HEK293 (cell line): ENCODE measurements around the gene KLHL21.
A peak's percentile ranks its signal among the peaks of the same experiment; 100 is the strongest.

Experiments used
- CTCF ChIA-PET: fragments of 350-600 bp; formaldehyde crosslinking; extraction: SDS; loops from one replicate; lab custom pipeline; 2021; ENCODE audit warnings: antibody characterized with exemption; lab: Yijun Ruan, JAX
- POLR2A ChIA-PET: fragments of 300-600 bp; formaldehyde crosslinking; extraction: SDS; loops from one replicate; lab custom pipeline; 2020; ENCODE audit warnings: antibody characterized with exemption, inconsistent platforms; lab: Yijun Ruan, JAX
- H3K27ac ChIP-seq: fragments of 200-500 bp; sonication (Bioruptor generic); 2 replicates; pipeline ENCODE4 v1.5.1; 2014; ENCODE audit warnings: low read depth, low read length, control low read depth, inconsistent platforms; ENCODE audit errors: extremely low read depth
- H3K36me3 ChIP-seq, 2 experiments: fragments of 200-500 bp in 1 of 2; sonication (Bioruptor generic) in 1 of 2; 1 replicate in 1 of 2; 2 replicates in 1 of 2; pipeline ENCODE4 v1.5.1; 2014 to 2017; ENCODE audit warnings: inconsistent platforms in 2 of 2, low read length in 2 of 2; ENCODE audit not compliant: control insufficient read depth in 2 of 2, insufficient read depth in 1 of 2
- H3K4me1 ChIP-seq: fragments of 200-500 bp; sonication (Bioruptor generic); 2 replicates; pipeline ENCODE4 v1.5.1; 2014; ENCODE audit warnings: mild to moderate bottlenecking, low read length, inconsistent platforms; ENCODE audit not compliant: control insufficient read depth, insufficient read depth
- H3K4me3 ChIP-seq: 2 replicates; pipeline ENCODE4 v1.5.1; 2011; ENCODE audit warnings: low read depth, mild to moderate bottlenecking, control low read depth, low read length, moderate library complexity
- H3K9me3 ChIP-seq: fragments of 200-500 bp; sonication (Bioruptor generic); 2 replicates; pipeline ENCODE4 v1.5.1; 2014; ENCODE audit warnings: low read depth, low read length, inconsistent platforms; ENCODE audit not compliant: control insufficient read depth, insufficient read depth
- PATZ1 ChIP-seq: fragments of 450-650 bp; formaldehyde crosslinking; IDR thresholded peaks from 2 replicates; pipeline ENCODE4 v1.5.1; 2016; ENCODE audit warnings: missing biosample characterization, missing genetic modification characterization
- PRDM1 ChIP-seq: fragments of 450-650 bp; formaldehyde crosslinking; IDR thresholded peaks from 2 replicates; pipeline ENCODE4; 2016; ENCODE audit warnings: missing biosample characterization, missing genetic modification characterization
- PRDM10 ChIP-seq: fragments of 450-650 bp; formaldehyde crosslinking; IDR thresholded peaks from 2 replicates; pipeline ENCODE4 v1.5.1; 2016; ENCODE audit warnings: missing biosample characterization, missing genetic modification characterization
- SP2 ChIP-seq: fragments of 450-650 bp; formaldehyde crosslinking; IDR thresholded peaks from 2 replicates; pipeline ENCODE4 v1.5.1; 2016; ENCODE audit warnings: missing biosample characterization, missing genetic modification characterization
- SP7 ChIP-seq: fragments of 450-650 bp; formaldehyde crosslinking; IDR thresholded peaks from 2 replicates; pipeline ENCODE4 v1.5.1; 2016; ENCODE audit warnings: missing biosample characterization, missing genetic modification characterization
- YY1 ChIP-seq: fragments of 450-650 bp; formaldehyde crosslinking; IDR thresholded peaks from 2 replicates; pipeline ENCODE4 v1.5.1; 2018; ENCODE audit warnings: missing biosample characterization, missing genetic modification characterization
- YY2 ChIP-seq: fragments of 450-650 bp; formaldehyde crosslinking; IDR thresholded peaks from 2 replicates; pipeline ENCODE4 v1.5.1; 2016; ENCODE audit warnings: missing biosample characterization, missing genetic modification characterization
- ZNF112 ChIP-seq: fragments of 450-650 bp; formaldehyde crosslinking; IDR thresholded peaks from 2 replicates; pipeline ENCODE4 v1.5.0; 2017; ENCODE audit warnings: missing biosample characterization, missing genetic modification characterization
- ZNF18 ChIP-seq: fragments of 450-650 bp; formaldehyde crosslinking; IDR thresholded peaks from 2 replicates; pipeline ENCODE4 v1.5.1; 2016; ENCODE audit warnings: missing biosample characterization, missing genetic modification characterization
- ZNF184 ChIP-seq: fragments of 450-650 bp; IDR thresholded peaks from 2 replicates; pipeline ENCODE4 v1.5.1; 2018; ENCODE audit warnings: missing biosample characterization, mild to moderate bottlenecking, missing genetic modification characterization
- ZNF223 ChIP-seq: fragments of 450-650 bp; formaldehyde crosslinking; IDR thresholded peaks from 2 replicates; pipeline ENCODE4 v1.5.1; 2016; ENCODE audit warnings: missing biosample characterization, missing genetic modification characterization
- ZNF341 ChIP-seq: fragments of 450-650 bp; formaldehyde crosslinking; IDR thresholded peaks from 2 replicates; pipeline ENCODE4; 2016; ENCODE audit warnings: low read depth, missing biosample characterization, missing genetic modification characterization
- ZNF404 ChIP-seq: fragments of 450-650 bp; formaldehyde crosslinking; IDR thresholded peaks from 2 replicates; pipeline ENCODE4 v1.5.1; 2017; ENCODE audit warnings: missing biosample characterization, missing genetic modification characterization
- ZNF449 ChIP-seq: fragments of 450-650 bp; formaldehyde crosslinking; IDR thresholded peaks from 2 replicates; pipeline ENCODE4 v1.5.1; 2017; ENCODE audit warnings: missing biosample characterization, mild to moderate bottlenecking, missing genetic modification characterization, moderate library complexity
- ZNF510 ChIP-seq: fragments of 450-650 bp; formaldehyde crosslinking; IDR thresholded peaks from 2 replicates; pipeline ENCODE4 v1.5.1; 2018; ENCODE audit warnings: mild to moderate bottlenecking, missing genetic modification characterization, missing biosample characterization; ENCODE audit not compliant: insufficient replicate concordance
- ZNF518A ChIP-seq: fragments of 450-650 bp; formaldehyde crosslinking; conservative IDR thresholded peaks from 2 replicates; pipeline ENCODE4 v1.5.1; 2016; ENCODE audit warnings: low read depth, missing biosample characterization, missing genetic modification characterization
- ZNF544 ChIP-seq: fragments of 450-650 bp; formaldehyde crosslinking; IDR thresholded peaks from 2 replicates; pipeline ENCODE4 v1.5.0; 2017; ENCODE audit warnings: missing biosample characterization, missing genetic modification characterization
- ZXDB ChIP-seq: fragments of 450-650 bp; formaldehyde crosslinking; IDR thresholded peaks from 2 replicates; pipeline ENCODE4 v1.5.1; 2016; ENCODE audit warnings: missing biosample characterization, missing genetic modification characterization

Gene KLHL21

GRCh38 chr1:6596351-6596750 is 6.3 kb downstream of the KLHL21 start (continued):
- TF ChIP-seq YY2 (tag by site-specific recombination): no peak
- no peak for TF ChIP-seq SP2 (tag by site-specific recombination)
- no peak for TF ChIP-seq ZNF404 (tag by site-specific recombination)
- no peak for TF ChIP-seq ZNF518A (tag by site-specific recombination)

- Histone ChIP-seq H3K9me3 (no peaks in the 10 kb centered on the region), H3K36me3 (peaks cover 3 to 95% of the 10 kb centered on the region in 2 experiments; a peak in 2 of 3 replicates), H3K4me3 (no peak overlapping the region), H3K4me1 (no peaks in the 10 kb centered on the region), H3K27ac (no peak overlapping the region)
- ChIA-PET CTCF (interaction anchor here (1.1 kb wide), 1 partner anchor 14 kb away, joined by 3 read pairs; no protein-coding TSS in a partner anchor), POLR2A (interaction anchor here (0.9 to 1.3 kb wide), 1 partner anchor 15 kb away, joined by 3 to 4 read pairs; the partner anchor contains the start of gene ZBTB48)
- TF ChIP-seq ZXDB (tag by site-specific recombination) (no peak), ZNF223 (tag by site-specific recombination) (no peak), SP7 (tag by site-specific recombination) (peak; percentile 53; the same call in 1 of the 2 replicates), ZNF18 (tag by site-specific recombination) (no peak), ZNF544 (tag by site-specific recombination) (no peak)
Measured at GRCh38 chr1:6594977-6595740, 7.5 kb downstream of the KLHL21 start.

- H3K4me1 ChIP-seq: no peaks in the 10 kb centered on the region
- H3K27ac ChIP-seq: no peak overlapping the region
- H3K4me3 ChIP-seq: no peak overlapping the region
- H3K36me3 ChIP-seq: peaks cover 3 to 99% of the 10 kb centered on the region in 2 experiments; a peak in 2 of 3 replicates
- H3K9me3 ChIP-seq: no peaks in the 10 kb centered on the region
- POLR2A ChIA-PET: interaction anchor here (0.9 to 1.1 kb wide), 2 partner anchors 8 to 14 kb away, joined by 4 read pairs; partner anchors contain the start of gene ZBTB48
- CTCF ChIA-PET: no interaction called here
- TF ChIP-seq ZNF184 (tag by site-specific recombination): no peak
- TF ChIP-seq ZNF510 (tag by site-specific recombination): no peak
- no peak for TF ChIP-seq ZNF341 (tag by site-specific recombination)
- TF ChIP-seq ZNF112 (tag by site-specific recombination): no peak
- TF ChIP-seq YY1: no peak
- TF ChIP-seq PRDM10 (tag by site-specific recombination): no peak
- TF ChIP-seq PRDM1 (tag by site-specific recombination): no peak
- TF ChIP-seq PATZ1 (tag by site-specific recombination): no peak
- TF ChIP-seq ZNF449: no peak
Measured at GRCh38 chr1:6593810-6594209, 8.9 kb downstream of the KLHL21 start.
